ENCODE results near the gene LIPG.
A peak's percentile ranks its signal among the peaks of the same experiment; 100 is the strongest.

LIPG gene

GRCh38 chr18:49628119-49628518, 66.3 kb downstream of the LIPG start:
- CTCF ChIA-PET = interaction anchor here (0.6 to 2.5 kb wide), 4 partner anchors 14 to 576 kb away, joined by 3 to 12 read pairs (median 3); no protein-coding TSS in a partner anchor
- H3K36me3 ChIP-seq (ENCODE audit: control insufficient read depth in 2 of 2, insufficient read depth in 1 of 2, low read length in 2 of 2) = no peaks in the 10 kb centered on the region
- POLR2A ChIA-PET = no interaction called here

GRCh38 chr18:49628881-49629795, 67.3 kb downstream of the LIPG start:
- Histone ChIP-seq H3K27ac (ENCODE audit: extremely low read depth, low read depth, low read length) (no peak overlapping the region), H3K36me3 (ENCODE audit: control insufficient read depth in 2 of 2, insufficient read depth in 1 of 2, low read length in 2 of 2) (no peaks in the 10 kb centered on the region), H3K4me1 (ENCODE audit: control insufficient read depth, insufficient read depth, low read length) (no peaks in the 10 kb centered on the region), H3K4me3 (ENCODE audit: low read depth, low read length) (no peak overlapping the region), H3K9me3 (ENCODE audit: control insufficient read depth, insufficient read depth, low read depth, low read length) (no peaks in the 10 kb centered on the region)
- ChIA-PET CTCF (interaction anchor here (0.6 to 2.5 kb wide), 2 partner anchors 15 to 64 kb away, joined by 4 to 12 read pairs; no protein-coding TSS in a partner anchor), POLR2A (no interaction called here)
- TF ChIP-seq KLF10 (tag by site-specific recombination; IDR thresholded peaks at IDR 0.05) (no peak), CTCF (tag by site-specific recombination; IDR thresholded peaks at IDR 0.05) (0 out of 2 replicates have a peak, but pooled peaks have one; percentile 16)

More at GRCh38 chr18:49628119-49628518, 66.3 kb downstream of the LIPG start:
- no peak overlapping the region for H3K4me3 ChIP-seq (ENCODE audit: low read depth, low read length)
- TF ChIP-seq SP7 (tag by site-specific recombination; IDR thresholded peaks at IDR 0.05) = no peak
- peak; percentile 31; the same call in 1 of the 2 replicates for TF ChIP-seq GLIS1 (tag by site-specific recombination; IDR thresholded peaks at IDR 0.05)
- 0 out of 2 replicates have a peak, but pooled peaks have one; percentile 12 for TF ChIP-seq ZIC2 (tag by site-specific recombination; IDR thresholded peaks at IDR 0.05)
- H3K4me1 ChIP-seq (ENCODE audit: control insufficient read depth, insufficient read depth, low read length) = no peaks in the 10 kb centered on the region
- H3K9me3 ChIP-seq (ENCODE audit: control insufficient read depth, insufficient read depth, low read depth, low read length) = no peaks in the 10 kb centered on the region
- no peak overlapping the region for H3K27ac ChIP-seq (ENCODE audit: extremely low read depth, low read depth, low read length)

- Histone ChIP-seq H3K27ac (ENCODE audit: extremely low read depth, low read depth, low read length) (no peak overlapping the region), H3K4me1 (ENCODE audit: control insufficient read depth, insufficient read depth, low read length) (no peaks in the 10 kb centered on the region), H3K36me3 (ENCODE audit: control insufficient read depth in 2 of 2, insufficient read depth in 1 of 2, low read length in 2 of 2) (no peaks in the 10 kb centered on the region), H3K4me3 (ENCODE audit: low read depth, low read length) (no peak overlapping the region), H3K9me3 (ENCODE audit: control insufficient read depth, insufficient read depth, low read depth, low read length) (no peaks in the 10 kb centered on the region)
- no peak for TF ChIP-seq ZNF707 (tag by site-specific recombination; IDR thresholded peaks at IDR 0.05)
- no peak for TF ChIP-seq ZNF394 (tag by site-specific recombination; IDR thresholded peaks at IDR 0.05; ENCODE audit: borderline replicate concordance)
- TF ChIP-seq ZNF549 (tag by site-specific recombination; IDR thresholded peaks at IDR 0.05) = no peak
- TF ChIP-seq SP3 (tag by site-specific recombination; IDR thresholded peaks at IDR 0.05) = no peak
- no peak for TF ChIP-seq ZNF341 (tag by site-specific recombination; IDR thresholded peaks at IDR 0.05; ENCODE audit: low read depth)
- no peak for TF ChIP-seq PATZ1 (tag by site-specific recombination; IDR thresholded peaks at IDR 0.05)
- no peak for TF ChIP-seq ZNF266 (tag by site-specific recombination; IDR thresholded peaks at IDR 0.05; ENCODE audit: low read depth)
- TF ChIP-seq ZNF792 (tag by site-specific recombination; IDR thresholded peaks at IDR 0.05) = no peak
- no peak for TF ChIP-seq ZNF433 (tag by site-specific recombination; IDR thresholded peaks at IDR 0.05; ENCODE audit: low read depth)
- TF ChIP-seq ZNF514 (tag by site-specific recombination; IDR thresholded peaks at IDR 0.05) = no peak
- TF ChIP-seq ZNF202 (tag by site-specific recombination; IDR thresholded peaks at IDR 0.05; ENCODE audit: borderline replicate concordance) = no peak
- no peak for TF ChIP-seq ZNF513 (tag by site-specific recombination; IDR thresholded peaks at IDR 0.05)
- TF ChIP-seq ZNF677 (tag by site-specific recombination; IDR thresholded peaks at IDR 0.05) = no peak
- TF ChIP-seq ZNF133 (tag by site-specific recombination; IDR thresholded peaks at IDR 0.05) = no peak
- no peak for TF ChIP-seq REST (tag by site-specific recombination; IDR thresholded peaks at IDR 0.05)
- ChIA-PET CTCF (interaction anchor here (0.6 to 2.5 kb wide), 5 partner anchors 16 to 228 kb away, joined by 3 to 12 read pairs (median 4); no protein-coding TSS in a partner anchor), POLR2A (no interaction called here)
These were observed 68.4 kb downstream of the LIPG start for GRCh38 chr18:49630246-49630699.
